ENCODE data around the gene CCDC33.

The CCDC33 gene

DNA sequence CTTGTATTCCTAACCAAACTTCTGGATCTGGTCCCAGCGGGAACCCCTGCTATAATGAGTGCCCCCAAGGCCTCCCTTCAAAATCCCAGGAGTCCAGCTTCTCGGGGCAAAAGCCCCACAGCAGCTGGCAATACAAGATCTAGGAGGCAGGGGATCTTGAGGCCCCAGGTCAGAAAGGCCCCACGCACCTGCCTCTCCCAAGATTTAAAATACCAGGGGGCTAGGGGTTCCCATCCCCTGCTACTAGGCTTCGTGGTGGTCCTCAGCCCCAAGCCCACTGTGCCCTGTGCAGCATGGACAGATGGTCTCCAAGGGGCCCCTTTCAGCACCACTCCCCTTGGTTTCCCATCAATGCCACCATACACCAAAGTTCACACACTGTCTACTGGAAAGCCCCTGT, 147.2 kb downstream of the CCDC33 start:
- DNase-seq (ENCODE audit: low spot score) = no peak

DNA sequence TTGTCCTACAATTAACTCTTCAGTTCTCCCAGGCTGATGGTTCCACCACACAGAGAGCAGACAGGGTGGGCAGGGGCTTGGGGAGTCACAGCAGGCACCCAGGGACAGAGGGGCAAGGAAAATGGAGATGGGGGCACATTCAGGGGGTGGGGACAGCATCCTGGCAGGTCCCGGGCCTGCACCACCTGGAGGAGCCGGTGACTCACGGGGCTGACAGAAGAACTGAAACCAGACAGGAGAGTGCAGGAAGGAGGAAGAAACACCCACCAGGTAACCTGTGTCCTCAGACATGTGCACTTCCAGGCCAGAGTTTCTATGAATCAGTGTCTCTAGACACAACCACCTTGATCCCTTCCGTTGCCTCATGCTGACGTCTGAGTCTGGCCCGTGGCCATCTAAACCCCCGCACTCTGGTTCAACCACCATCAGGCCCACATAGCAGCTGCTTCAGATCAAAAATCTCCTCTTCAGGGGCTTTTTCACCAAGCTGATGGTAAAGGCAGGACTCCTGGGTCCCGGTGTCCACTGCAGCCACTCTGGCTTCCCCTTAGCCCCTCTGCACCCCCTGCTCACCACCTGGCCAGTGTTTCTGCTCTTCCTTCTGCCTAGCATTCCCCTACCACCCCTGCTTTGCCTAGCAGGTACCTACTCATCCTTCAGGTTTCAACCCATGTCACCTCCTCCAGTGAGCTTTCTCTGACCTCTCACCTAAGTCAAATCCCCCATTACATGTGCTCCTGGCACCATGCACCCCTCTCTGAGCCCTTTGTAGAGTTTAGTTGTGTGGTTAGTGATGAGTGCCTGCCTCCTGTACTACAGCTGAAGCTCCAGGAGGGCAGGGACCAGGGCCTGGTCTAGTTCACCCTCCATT, 147.8 kb downstream of the CCDC33 start:
- no peak for DNase-seq (ENCODE audit: low spot score)

DNA sequence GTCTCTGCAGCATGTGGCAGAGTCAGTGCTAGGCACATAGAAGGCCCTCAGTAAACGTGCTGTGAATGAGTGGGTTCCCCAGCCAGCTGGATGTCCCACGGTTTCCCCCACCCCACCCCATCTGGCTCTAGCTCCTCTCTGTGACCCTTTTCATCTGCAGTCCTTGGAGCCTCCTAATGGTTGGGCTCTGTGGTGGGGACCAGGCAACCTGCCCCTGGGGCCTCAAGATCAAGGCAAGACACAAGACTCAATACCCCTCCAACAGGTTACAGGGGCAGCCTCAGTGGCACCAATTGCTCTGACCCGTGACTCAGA, 148.4 kb downstream of the CCDC33 start:
- DNase-seq (ENCODE audit: low spot score) = no peak

DNA sequence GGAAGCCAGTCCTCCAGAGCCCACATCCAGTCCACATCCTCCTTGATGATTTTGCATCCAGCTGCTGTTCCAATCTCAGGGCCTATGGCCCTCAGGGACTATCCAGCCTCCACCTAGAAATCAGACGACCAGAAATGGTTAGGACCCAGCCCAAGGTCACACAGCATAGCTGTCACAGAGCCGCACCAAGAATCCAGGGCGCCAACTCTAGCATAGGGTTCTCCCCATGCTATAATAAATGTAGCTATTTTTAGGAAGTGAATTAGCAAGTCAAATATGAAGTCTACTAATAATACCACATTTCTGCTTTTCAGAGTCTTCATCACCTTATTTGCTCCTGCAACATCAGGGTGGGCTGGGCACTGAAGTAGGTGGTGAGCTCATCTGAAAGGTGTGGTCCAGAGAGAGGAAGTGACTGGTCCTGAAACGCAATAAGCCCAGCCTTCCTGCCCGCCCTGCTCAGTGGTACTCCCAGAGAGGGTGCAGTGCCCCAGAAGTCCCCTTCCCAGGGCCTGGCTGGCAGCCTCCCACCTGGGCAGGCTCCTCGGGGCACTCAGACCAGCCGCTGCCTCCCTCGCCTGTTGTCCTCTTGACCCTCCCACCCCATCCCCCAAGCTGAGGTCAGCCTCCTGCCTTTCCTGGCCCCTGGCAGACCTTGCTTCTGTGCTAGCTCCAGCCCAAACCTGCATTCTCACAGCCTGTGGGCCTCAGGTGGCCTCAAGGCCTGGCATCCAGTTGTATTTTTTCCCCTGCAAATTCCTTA, 148.9 kb downstream of the CCDC33 start:
- DNase-seq (ENCODE audit: low spot score) = no peak

DNA sequence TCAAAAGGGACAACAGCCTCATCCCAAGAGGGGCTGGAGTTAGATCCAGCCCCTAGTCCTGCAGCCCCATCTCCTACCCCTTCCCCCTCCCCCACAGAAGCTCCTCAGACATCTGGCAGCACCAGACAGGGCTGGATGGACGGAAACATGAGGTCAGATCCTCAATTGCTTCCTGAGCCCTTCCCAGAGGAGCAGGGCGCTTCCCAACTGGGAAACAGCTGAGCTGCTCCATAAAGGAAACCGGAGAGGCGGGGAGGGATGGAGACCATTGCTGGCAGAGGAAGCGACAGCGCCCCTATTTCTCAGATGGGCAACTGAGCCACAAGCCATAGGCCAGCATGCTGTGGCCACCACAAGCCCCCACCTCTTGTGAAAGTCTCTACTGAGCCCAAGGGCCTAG, 149.6 kb downstream of the CCDC33 start:
- no peak for DNase-seq (ENCODE audit: low spot score)

Data from COLO829 (cell line).